ENCODE data around the gene SLC10A7.

- TF ChIP-seq ZNF274 (IDR thresholded peaks at IDR 0.05; ENCODE audit: low read depth, low read length) (no peak), YY1 (IDR thresholded peaks at IDR 0.05; ENCODE audit: insufficient read depth, insufficient read length) (no peak)
Observed at GRCh38 chr4:146245850-146246249, 275.9 kb downstream of the SLC10A7 start.
